Vagina (tissue), 2 donors: ENCODE data around the gene CXCR1.

Source experiments
- POLR2A ChIP-seq, 2 donors: fragments of 450-650 bp; IDR thresholded peaks; one replicate each; pipeline ENCODE4 v1.6.1; 2017; ENCODE audit warnings: antibody characterized with exemption in 2 of 2, mild to moderate bottlenecking in 2 of 2, moderate library complexity in 2 of 2
- TF ChIP-seq, protein P1 (sequence below), 3 experiments: fragments of 450-650 bp in 2 of 3; fragments of 200-600 bp in 1 of 3; sonication (generic) in 1 of 3; IDR thresholded peaks; one replicate each; pipeline ENCODE4 v1.5.1; 2017 to 2019; ENCODE audit warnings: antibody characterized with exemption in 3 of 3, mild to moderate bottlenecking in 2 of 3, moderate library complexity in 2 of 3

DNA sequence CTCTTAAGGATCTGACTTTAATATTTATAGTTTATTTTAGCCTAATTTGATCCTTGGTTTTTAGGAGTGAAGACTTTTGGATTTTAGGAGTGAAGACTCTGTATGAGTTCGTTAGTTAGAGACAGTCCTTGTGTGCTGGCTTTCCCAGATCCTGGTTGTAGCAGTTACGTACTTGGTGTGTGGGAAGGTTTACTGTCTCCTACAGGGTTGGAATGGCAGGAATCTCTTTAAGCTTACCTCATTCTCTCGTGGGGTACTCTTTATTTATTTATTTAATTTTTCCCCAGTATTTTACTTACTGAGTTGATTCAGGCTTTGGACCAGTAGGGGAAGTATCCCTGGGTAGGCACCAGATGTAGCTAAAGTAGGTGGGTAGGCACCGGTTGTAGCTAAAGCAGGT lies 42.8 kb downstream of the CXCR1 start:
- TF ChIP-seq, protein P1, sequence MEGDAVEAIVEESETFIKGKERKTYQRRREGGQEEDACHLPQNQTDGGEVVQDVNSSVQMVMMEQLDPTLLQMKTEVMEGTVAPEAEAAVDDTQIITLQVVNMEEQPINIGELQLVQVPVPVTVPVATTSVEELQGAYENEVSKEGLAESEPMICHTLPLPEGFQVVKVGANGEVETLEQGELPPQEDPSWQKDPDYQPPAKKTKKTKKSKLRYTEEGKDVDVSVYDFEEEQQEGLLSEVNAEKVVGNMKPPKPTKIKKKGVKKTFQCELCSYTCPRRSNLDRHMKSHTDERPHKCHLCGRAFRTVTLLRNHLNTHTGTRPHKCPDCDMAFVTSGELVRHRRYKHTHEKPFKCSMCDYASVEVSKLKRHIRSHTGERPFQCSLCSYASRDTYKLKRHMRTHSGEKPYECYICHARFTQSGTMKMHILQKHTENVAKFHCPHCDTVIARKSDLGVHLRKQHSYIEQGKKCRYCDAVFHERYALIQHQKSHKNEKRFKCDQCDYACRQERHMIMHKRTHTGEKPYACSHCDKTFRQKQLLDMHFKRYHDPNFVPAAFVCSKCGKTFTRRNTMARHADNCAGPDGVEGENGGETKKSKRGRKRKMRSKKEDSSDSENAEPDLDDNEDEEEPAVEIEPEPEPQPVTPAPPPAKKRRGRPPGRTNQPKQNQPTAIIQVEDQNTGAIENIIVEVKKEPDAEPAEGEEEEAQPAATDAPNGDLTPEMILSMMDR (IDR thresholded peaks at IDR 0.05), result no peak
- TF ChIP-seq POLR2A (IDR thresholded peaks at IDR 0.05), result no peak
